M059J (cell line): Measurements from ENCODE around the gene DPM2. TPM values are rescaled to one million over a fixed set of nuclear protein-coding genes. Genes with fewer than 3 reads are reported as not detected.

Experiments used
- DNase-seq: peaks from one replicate; pipeline ENCODE4 v3.0.0-alpha.2; 2012; ENCODE audit warnings: low read depth
- total RNA-seq: library from RNA; depleted of rRNA; stranded (reverse); fragments of >200 nt; shearing (Covaris generic); gene quantifications from 2 replicates; pipeline ENCODE4 v1.2.3, GENCODE V29; 2014; rRNA removed

Gene DPM2
- total RNA-seq, 1 experiment from 2014 or later, result 53.8 TPM

GRCh38 chr9:127899128-127899943 is 38.3 kb downstream of the DPM2 start, which contains the start of gene ST6GALNAC6:
Gene ST6GALNAC6, minus strand, starts transcription at chr9:127899603. Its CDS starts 1,622 bp downstream, at chr9:127897981.
- peak; percentile 73 for DNase-seq

GRCh38 chr9:127898433-127899127 is 39.1 kb downstream of the DPM2 start:
- peak; percentile 59 for DNase-seq

GRCh38 chr9:127897193-127897692 is 40.4 kb downstream of the DPM2 start:
- DNase-seq, result no peak

- no peak for DNase-seq
Observed at GRCh38 chr9:127896395-127897192, 41.1 kb downstream of the DPM2 start.

DNA sequence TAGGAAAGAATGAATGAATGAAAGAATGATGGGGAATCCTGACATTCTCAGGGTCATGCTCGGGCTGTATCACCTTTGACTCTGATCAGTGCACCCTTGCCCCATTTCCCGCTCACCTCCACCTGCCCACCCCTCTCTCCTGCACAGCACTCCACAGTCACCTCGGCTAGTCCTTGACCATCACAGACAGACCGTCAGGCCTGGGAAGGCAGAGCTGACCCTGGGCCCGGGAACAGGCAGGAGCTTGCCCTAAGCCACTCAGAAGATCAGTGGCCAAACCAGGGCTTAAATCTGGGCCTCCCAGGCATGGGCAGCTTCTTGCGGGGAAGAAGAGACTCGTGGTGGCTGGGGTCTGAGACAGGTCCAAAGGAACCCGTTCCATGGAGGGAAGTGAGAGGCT is 41.8 kb downstream of the DPM2 start:
- DNase-seq, result no peak

- DNase-seq, result no peak
Observed at GRCh38 chr9:127893392-127893791, 44.3 kb downstream of the DPM2 start.

GRCh38 chr9:127892831-127893230 is 44.8 kb downstream of the DPM2 start:
- DNase-seq, result no peak

GRCh38 chr9:127890053-127890452 is 47.6 kb downstream of the DPM2 start:
- no peak for DNase-seq

DNA sequence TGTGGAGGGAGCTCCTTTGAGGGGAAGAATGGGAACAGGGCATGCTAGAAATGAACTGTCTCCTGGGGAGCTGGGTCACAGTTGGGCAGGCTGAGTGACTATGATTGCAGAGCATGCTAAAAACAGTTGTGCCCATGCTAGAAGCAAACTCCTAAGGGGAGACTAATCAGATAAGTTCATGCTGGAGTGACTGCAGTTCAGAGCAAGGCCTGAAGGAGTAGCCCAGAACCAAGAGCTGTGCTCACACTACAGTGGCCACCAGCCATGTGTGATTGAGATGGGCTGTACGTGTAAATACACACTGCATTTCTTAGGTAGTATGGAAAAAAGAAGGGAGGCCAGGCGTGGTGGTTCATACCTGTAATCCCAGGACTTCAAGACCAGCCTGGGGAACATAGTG is 49.9 kb downstream of the DPM2 start:
- no peak for DNase-seq

- no peak for DNase-seq
Observed at GRCh38 chr9:127886401-127886972, 51.2 kb downstream of the DPM2 start.

DNA sequence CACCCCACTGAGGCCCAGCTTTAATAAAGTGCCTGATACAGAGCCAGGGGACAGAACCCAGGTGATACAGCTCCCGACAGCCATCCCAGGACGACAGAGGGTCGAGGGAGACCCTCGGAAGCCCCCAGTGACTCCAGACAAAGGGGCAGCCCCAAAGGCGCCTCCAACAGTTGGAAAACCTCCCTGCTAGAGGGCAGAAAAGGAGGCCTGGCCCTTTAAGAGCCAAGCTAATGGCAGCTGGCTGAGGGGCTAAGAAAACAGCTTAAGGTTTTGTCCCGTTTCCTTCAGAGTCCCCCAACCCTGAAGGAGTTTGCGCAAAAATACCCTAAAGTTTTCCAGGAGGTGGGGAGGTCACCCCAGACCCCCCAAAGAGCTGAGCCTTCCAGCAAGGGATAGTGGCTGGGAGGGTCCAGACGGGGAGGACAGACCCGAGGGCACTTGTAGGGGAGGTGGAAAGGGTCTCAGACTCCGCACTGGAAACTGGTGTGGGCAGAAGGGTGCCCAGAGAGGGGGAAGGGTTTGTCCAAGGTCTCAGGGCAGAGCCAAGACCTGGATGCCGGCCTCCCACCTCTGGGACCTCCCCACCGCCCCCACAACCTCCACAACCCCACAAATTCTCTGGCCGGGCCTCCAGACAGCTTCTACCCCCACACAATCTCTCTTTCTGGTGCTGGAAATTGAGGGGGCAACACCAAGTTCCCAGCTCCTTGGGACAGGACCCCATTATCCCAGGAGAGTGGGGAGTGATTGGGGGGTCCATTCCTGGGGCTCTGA is 52.0 kb downstream of the DPM2 start:
- no peak for DNase-seq

Other genes with a start within 250 kb of the DPM2 start
- gene CFAP157, start 230.9 kb downstream of the DPM2 start, total RNA-seq, result not detected in 2 replicates
- gene PTRH1, start 222.2 kb downstream of the DPM2 start, total RNA-seq, result 10.7 and 17.5 TPM in 2 replicates
- gene TTC16, start 221.8 kb downstream of the DPM2 start, total RNA-seq, result not detected in 2 replicates
- 10.4 and 12.3 TPM in 2 replicates for gene TOR2A, start 202.6 kb downstream of the DPM2 start, total RNA-seq
- gene SH2D3C, start 159.2 kb downstream of the DPM2 start, total RNA-seq, result 0.12 TPM in 1 of 2 replicates, not detected in the other
- 31.8 and 33.2 TPM in 2 replicates for gene CDK9, start 151.8 kb downstream of the DPM2 start, total RNA-seq
- gene FPGS, start 135.0 kb downstream of the DPM2 start, total RNA-seq, result 46.2 and 76.4 TPM in 2 replicates
- 25.9 and 46.1 TPM in 2 replicates for gene ENG, start 83.2 kb downstream of the DPM2 start, total RNA-seq
- gene AK1, start 60.2 kb downstream of the DPM2 start, total RNA-seq, result 58.5 and 86.3 TPM in 2 replicates
- 15.9 and 29.4 TPM in 2 replicates for gene ST6GALNAC6, start 38.3 kb downstream of the DPM2 start, total RNA-seq
- 12.2 and 12.6 TPM in 2 replicates for gene ST6GALNAC4, start 20.8 kb downstream of the DPM2 start, total RNA-seq
- 1.6 TPM in 1 of 2 replicates, not detected in the other for gene PIP5KL1, start 7.1 kb downstream of the DPM2 start, total RNA-seq
- gene EEIG1, start 43.1 kb upstream of the DPM2 start, total RNA-seq, result 4.3 and 35.5 TPM in 2 replicates
- gene NAIF1, start 129.5 kb upstream of the DPM2 start, total RNA-seq, result 10.5 and 13.7 TPM in 2 replicates
- gene SLC25A25, start 130.4 kb upstream of the DPM2 start, total RNA-seq, result 8.7 and 19.8 TPM in 2 replicates
- gene PTGES2, start 189.9 kb upstream of the DPM2 start, total RNA-seq, result 34.9 and 53.8 TPM in 2 replicates
- 0.42 TPM in 1 of 2 replicates, not detected in the other for gene LCN2, start 211.6 kb upstream of the DPM2 start, total RNA-seq
- gene BBLN, start 222.4 kb upstream of the DPM2 start, total RNA-seq, result 289 and 427 TPM in 2 replicates